ENCODE data around the gene SQOR.

DNA sequence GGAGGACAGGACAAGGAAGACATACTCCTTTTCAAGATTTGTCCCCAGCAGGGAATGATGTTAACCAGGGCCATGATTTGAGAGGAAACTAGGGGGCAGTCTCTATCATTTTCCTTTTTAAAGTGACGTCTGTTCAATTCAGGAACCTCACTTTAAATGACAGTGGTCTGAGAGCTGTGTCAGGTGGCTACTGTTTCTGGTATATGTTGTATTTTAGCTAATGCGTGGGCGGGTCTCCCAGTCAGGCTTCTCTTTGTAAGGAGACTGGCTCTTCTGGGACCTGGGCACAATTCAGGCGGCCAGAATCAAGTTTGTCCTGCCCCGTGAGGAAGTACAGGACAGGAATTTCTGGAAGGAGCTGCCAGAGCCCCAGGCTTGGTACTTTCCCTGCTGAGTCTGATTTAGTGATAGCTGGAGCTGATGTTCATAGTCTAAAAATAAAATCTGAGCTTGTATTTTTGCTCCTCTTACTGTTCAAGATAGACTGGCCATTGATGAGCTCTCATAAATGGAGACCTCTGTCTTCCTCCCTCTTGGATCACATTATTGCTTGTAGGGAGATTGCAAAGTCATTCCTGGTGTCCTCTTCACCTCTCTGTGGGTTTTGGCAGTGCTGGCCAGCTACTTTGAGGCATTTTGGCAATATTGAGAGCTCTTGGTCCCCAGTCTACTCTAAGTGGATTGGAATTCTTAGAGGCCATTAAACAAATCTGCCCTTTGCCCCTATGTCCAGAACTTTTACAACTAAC lies 25.6 kb downstream of the SQOR start:
- TF ChIP-seq POLR2A (IDR thresholded peaks at IDR 0.05; ENCODE audit: borderline replicate concordance, extremely low read depth, insufficient read depth, insufficient read length) (no peak), EZH2 (IDR thresholded peaks at IDR 0.05) (no peak), POLR2AphosphoS5 (IDR thresholded peaks at IDR 0.05; ENCODE audit: low read depth, low read length) (no peak), EZH2phosphoT487 (IDR thresholded peaks at IDR 0.05; ENCODE audit: borderline replicate concordance) (no peak), JUND (IDR thresholded peaks at IDR 0.05) (no peak), SRF (IDR thresholded peaks at IDR 0.05; ENCODE audit: low read depth) (no peak)
- TF ChIP-seq, protein P1, sequence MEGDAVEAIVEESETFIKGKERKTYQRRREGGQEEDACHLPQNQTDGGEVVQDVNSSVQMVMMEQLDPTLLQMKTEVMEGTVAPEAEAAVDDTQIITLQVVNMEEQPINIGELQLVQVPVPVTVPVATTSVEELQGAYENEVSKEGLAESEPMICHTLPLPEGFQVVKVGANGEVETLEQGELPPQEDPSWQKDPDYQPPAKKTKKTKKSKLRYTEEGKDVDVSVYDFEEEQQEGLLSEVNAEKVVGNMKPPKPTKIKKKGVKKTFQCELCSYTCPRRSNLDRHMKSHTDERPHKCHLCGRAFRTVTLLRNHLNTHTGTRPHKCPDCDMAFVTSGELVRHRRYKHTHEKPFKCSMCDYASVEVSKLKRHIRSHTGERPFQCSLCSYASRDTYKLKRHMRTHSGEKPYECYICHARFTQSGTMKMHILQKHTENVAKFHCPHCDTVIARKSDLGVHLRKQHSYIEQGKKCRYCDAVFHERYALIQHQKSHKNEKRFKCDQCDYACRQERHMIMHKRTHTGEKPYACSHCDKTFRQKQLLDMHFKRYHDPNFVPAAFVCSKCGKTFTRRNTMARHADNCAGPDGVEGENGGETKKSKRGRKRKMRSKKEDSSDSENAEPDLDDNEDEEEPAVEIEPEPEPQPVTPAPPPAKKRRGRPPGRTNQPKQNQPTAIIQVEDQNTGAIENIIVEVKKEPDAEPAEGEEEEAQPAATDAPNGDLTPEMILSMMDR (IDR thresholded peaks at IDR 0.05 in 2 of 3, conservative IDR thresholded peaks at IDR 0.05 in 1 of 3; ENCODE audit: borderline replicate concordance in 1 of 3, insufficient read depth in 1 of 3, low read depth in 2 of 3, low read length in 2 of 3): peak in 1 of 3 experiments; percentile 18; a peak in 1 of 6 replicates
